Measurements from ENCODE around the gene PIK3AP1.

- TF ChIP-seq EZH2phosphoT487 (IDR thresholded peaks at IDR 0.05; ENCODE audit: insufficient read depth, low read depth) (no peak), EZH2 (IDR thresholded peaks at IDR 0.05; ENCODE audit: insufficient read depth, poor library complexity, severe bottlenecking) (no peak)
Observed at GRCh38 chr10:96678725-96679124, 41.6 kb downstream of the PIK3AP1 start.
